ENCODE data around the gene UBE2Q2. TPM values are rescaled to one million over a fixed set of nuclear protein-coding genes. Genes with fewer than 3 reads are reported as not detected.

Gene UBE2Q2
- total RNA-seq, 1 donor from 2014 or later: 47.7 TPM

DNA sequence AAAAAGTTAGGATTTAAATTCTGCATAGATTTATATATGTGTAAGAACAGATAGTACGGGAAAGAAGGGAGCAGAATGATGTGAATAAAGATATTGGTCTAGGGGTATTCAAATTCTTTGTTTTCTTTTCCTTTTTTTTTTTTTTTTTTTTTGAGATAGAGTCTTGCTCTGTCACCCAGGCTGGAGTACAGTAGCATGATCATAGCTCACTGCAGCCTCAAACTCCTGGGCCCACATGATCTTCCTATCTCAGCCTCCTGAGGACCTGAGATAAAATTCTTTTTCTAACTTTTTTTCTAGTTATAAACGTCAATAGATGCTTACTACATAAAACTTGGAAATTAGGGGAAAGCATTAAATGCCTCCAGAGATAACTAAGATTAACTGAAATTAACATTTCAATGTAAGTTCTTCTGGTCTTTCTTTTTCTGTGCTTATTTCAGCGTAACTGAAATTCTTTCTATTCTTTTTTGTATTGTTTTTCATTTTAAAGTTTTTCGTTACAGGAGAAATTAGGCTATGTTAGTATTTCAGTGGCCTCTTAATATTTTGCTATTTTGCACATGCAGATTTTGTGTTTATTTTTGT is 29.2 kb downstream of the UBE2Q2 start:
- FAIRE-seq (no peak), DNase-seq (ENCODE audit: low read depth) (no peak)
- Histone ChIP-seq H3K4me1 (ENCODE audit: insufficient read depth, low read length) (no peaks in the 10 kb centered on the region), H3K9ac (ENCODE audit: low read length) (no peak overlapping the region), H3K36me3 (ENCODE audit: insufficient read depth, low read length) (peaks cover 25% of the 10 kb centered on the region), H2AFZ (ENCODE audit: low read depth, low read length) (no peak overlapping the region), H3K79me2 (ENCODE audit: insufficient read depth, low read length) (peaks cover 16% of the 10 kb centered on the region), H3K9me3 (ENCODE audit: insufficient read depth, low read depth, low read length) (no peaks in the 10 kb centered on the region), H3K4me2 (ENCODE audit: low read length) (no peak overlapping the region), H3K27me3 (ENCODE audit: insufficient read depth, low read length) (no peaks in the 10 kb centered on the region), H4K20me1 (ENCODE audit: insufficient read depth, low read length) (peaks cover 25% of the 10 kb centered on the region), H3K27ac (ENCODE audit: low read depth, low read length) (no peak overlapping the region), H3K4me3 (ENCODE audit: insufficient read depth, low read depth, low read length) (no peak overlapping the region)
- Mint-ChIP-seq H3K4me3 (ENCODE audit: unreplicated experiment) (no peak overlapping the region), H3K27ac (ENCODE audit: unreplicated experiment) (no peak overlapping the region), H3K36me3 (ENCODE audit: low read depth, unreplicated experiment) (peaks cover 31% of the 10 kb centered on the region), H3K4me1 (ENCODE audit: low read depth, unreplicated experiment) (peaks cover 2% of the 10 kb centered on the region), H3K27me3 (ENCODE audit: low read depth, unreplicated experiment) (no peaks in the 10 kb centered on the region), H3K9me3 (ENCODE audit: unreplicated experiment) (no peaks in the 10 kb centered on the region)
- no peak for TF ChIP-seq EZH2 (IDR thresholded peaks at IDR 0.05; ENCODE audit: insufficient read depth, low read length)
- TF ChIP-seq, protein P1, sequence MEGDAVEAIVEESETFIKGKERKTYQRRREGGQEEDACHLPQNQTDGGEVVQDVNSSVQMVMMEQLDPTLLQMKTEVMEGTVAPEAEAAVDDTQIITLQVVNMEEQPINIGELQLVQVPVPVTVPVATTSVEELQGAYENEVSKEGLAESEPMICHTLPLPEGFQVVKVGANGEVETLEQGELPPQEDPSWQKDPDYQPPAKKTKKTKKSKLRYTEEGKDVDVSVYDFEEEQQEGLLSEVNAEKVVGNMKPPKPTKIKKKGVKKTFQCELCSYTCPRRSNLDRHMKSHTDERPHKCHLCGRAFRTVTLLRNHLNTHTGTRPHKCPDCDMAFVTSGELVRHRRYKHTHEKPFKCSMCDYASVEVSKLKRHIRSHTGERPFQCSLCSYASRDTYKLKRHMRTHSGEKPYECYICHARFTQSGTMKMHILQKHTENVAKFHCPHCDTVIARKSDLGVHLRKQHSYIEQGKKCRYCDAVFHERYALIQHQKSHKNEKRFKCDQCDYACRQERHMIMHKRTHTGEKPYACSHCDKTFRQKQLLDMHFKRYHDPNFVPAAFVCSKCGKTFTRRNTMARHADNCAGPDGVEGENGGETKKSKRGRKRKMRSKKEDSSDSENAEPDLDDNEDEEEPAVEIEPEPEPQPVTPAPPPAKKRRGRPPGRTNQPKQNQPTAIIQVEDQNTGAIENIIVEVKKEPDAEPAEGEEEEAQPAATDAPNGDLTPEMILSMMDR (IDR thresholded peaks at IDR 0.05; ENCODE audit: insufficient read depth, low read depth, low read length): no peak

DNA sequence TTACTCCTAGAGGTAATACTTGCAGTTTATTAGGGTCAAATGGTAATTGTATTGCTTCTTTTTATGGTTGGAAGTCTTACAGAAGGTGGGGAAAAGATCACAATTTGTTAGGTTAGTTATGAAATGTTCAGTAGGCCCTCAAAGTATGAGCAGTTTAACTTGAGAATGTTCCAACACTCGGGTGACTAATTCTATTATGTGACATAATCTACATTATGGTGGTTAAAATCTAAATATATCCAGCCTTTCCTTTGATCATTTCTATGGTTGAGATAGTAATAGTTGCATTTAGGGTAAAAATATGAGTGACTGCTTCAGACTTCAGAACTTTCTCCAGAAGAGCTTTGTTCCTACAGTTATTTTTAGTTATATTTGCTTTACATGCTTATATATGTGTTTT is 40.8 kb downstream of the UBE2Q2 start:
- peak; percentile 59 for DNase-seq (ENCODE audit: low read depth)
- peaks cover 7% of the 10 kb centered on the region for H3K79me2 ChIP-seq (ENCODE audit: insufficient read depth, low read length)
- H3K4me1 ChIP-seq (ENCODE audit: insufficient read depth, low read length): no peaks in the 10 kb centered on the region
- peak overlapping the region; percentile 41 for H3K4me2 ChIP-seq (ENCODE audit: low read length)
- H3K9ac ChIP-seq (ENCODE audit: low read length): no peak overlapping the region
- no peak overlapping the region for H3K27ac Mint-ChIP-seq (ENCODE audit: unreplicated experiment)
- H3K4me1 Mint-ChIP-seq (ENCODE audit: low read depth, unreplicated experiment): peaks cover 7% of the 10 kb centered on the region
- H3K9me3 Mint-ChIP-seq (ENCODE audit: unreplicated experiment): no peaks in the 10 kb centered on the region
- peaks cover 10% of the 10 kb centered on the region for H3K36me3 ChIP-seq (ENCODE audit: insufficient read depth, low read length)
- H3K27ac ChIP-seq (ENCODE audit: low read depth, low read length): peak overlapping the region; percentile 21
- H3K36me3 Mint-ChIP-seq (ENCODE audit: low read depth, unreplicated experiment): peaks cover 39% of the 10 kb centered on the region
- H3K4me3 Mint-ChIP-seq (ENCODE audit: unreplicated experiment): no peak overlapping the region
- no peak overlapping the region for H2AFZ ChIP-seq (ENCODE audit: low read depth, low read length)
- peak; percentile 80 for FAIRE-seq
- no peaks in the 10 kb centered on the region for H3K27me3 ChIP-seq (ENCODE audit: insufficient read depth, low read length)
- no peaks in the 10 kb centered on the region for H3K27me3 Mint-ChIP-seq (ENCODE audit: low read depth, unreplicated experiment)
- TF ChIP-seq, protein P1 (IDR thresholded peaks at IDR 0.05; ENCODE audit: insufficient read depth, low read depth, low read length): no peak
- no peak for TF ChIP-seq EZH2 (IDR thresholded peaks at IDR 0.05; ENCODE audit: insufficient read depth, low read length)
- H3K9me3 ChIP-seq (ENCODE audit: insufficient read depth, low read depth, low read length): no peaks in the 10 kb centered on the region
- H3K4me3 ChIP-seq (ENCODE audit: insufficient read depth, low read depth, low read length): no peak overlapping the region
- peaks cover 13% of the 10 kb centered on the region for H4K20me1 ChIP-seq (ENCODE audit: insufficient read depth, low read length)

DNA sequence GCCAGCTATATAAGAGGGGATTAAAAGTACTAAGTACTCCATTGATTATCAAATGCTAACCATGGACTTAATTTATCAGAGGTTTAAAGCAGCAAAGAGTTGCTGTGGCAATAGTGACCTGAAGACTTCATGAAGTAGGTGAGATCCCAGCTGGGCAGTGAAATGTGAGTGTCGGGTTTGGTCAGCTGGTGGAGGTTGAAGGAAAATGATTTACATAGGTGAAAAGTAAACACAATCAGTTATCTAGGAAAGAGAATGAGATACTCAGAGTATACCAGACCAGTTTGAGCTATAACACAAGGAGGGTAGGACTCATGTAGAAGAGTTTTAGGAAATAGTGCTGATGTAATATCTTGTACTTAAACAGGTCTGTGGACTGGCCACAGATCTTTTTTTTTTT is 43.9 kb downstream of the UBE2Q2 start:
- H3K27ac Mint-ChIP-seq (ENCODE audit: unreplicated experiment): no peak overlapping the region
- DNase-seq (ENCODE audit: low read depth) (no peak), FAIRE-seq (no peak)
- H3K4me2 ChIP-seq (ENCODE audit: low read length): no peak overlapping the region
- peaks cover 28% of the 10 kb centered on the region for H3K4me1 Mint-ChIP-seq (ENCODE audit: low read depth, unreplicated experiment)
- H3K9me3 ChIP-seq (ENCODE audit: insufficient read depth, low read depth, low read length): no peaks in the 10 kb centered on the region
- H3K9me3 Mint-ChIP-seq (ENCODE audit: unreplicated experiment): no peaks in the 10 kb centered on the region
- no peak overlapping the region for H3K9ac ChIP-seq (ENCODE audit: low read length)
- H3K36me3 ChIP-seq (ENCODE audit: insufficient read depth, low read length): peaks cover 3% of the 10 kb centered on the region
- H3K27ac ChIP-seq (ENCODE audit: low read depth, low read length): no peak overlapping the region
- H4K20me1 ChIP-seq (ENCODE audit: insufficient read depth, low read length): peaks cover 9% of the 10 kb centered on the region
- no peaks in the 10 kb centered on the region for H3K27me3 Mint-ChIP-seq (ENCODE audit: low read depth, unreplicated experiment)
- no peak overlapping the region for H3K4me3 ChIP-seq (ENCODE audit: insufficient read depth, low read depth, low read length)
- TF ChIP-seq, protein P1 (IDR thresholded peaks at IDR 0.05; ENCODE audit: insufficient read depth, low read depth, low read length): no peak
- TF ChIP-seq EZH2 (IDR thresholded peaks at IDR 0.05; ENCODE audit: insufficient read depth, low read length): no peak
- H2AFZ ChIP-seq (ENCODE audit: low read depth, low read length): no peak overlapping the region
- peaks cover 28% of the 10 kb centered on the region for H3K36me3 Mint-ChIP-seq (ENCODE audit: low read depth, unreplicated experiment)
- no peak overlapping the region for H3K4me3 Mint-ChIP-seq (ENCODE audit: unreplicated experiment)
- H3K4me1 ChIP-seq (ENCODE audit: insufficient read depth, low read length): peaks cover 15% of the 10 kb centered on the region
- no peaks in the 10 kb centered on the region for H3K27me3 ChIP-seq (ENCODE audit: insufficient read depth, low read length)
- peaks cover 16% of the 10 kb centered on the region for H3K79me2 ChIP-seq (ENCODE audit: insufficient read depth, low read length)

Measured in astrocyte (in vitro differentiated cells and primary cell).